Spleen (tissue), 11 donors: ENCODE measurements around the gene PRR7. TPM values are rescaled to one million over a fixed set of nuclear protein-coding genes. Genes with fewer than 3 reads are reported as not detected.

ENCODE experiments used
- DNase-seq: peaks from one replicate; pipeline ENCODE4 v3.0.0-alpha.2; 2020
- H3K27ac ChIP-seq, 8 donors: fragments of 200-600 bp; sonication (generic) in 7 of 8; 1 replicate in 4 of 8; 2 replicates in 4 of 8; pipeline versions ENCODE4 v1.5.0 to v1.8.0; 2016 to 2021; ENCODE audit warnings: inconsistent platforms in 4 of 8, mild to moderate bottlenecking in 4 of 8, moderate library complexity in 1 of 8
- H3K27me3 ChIP-seq, 7 donors: fragments of 200-600 bp; sonication (generic) in 6 of 7; replicated peaks in 1 of 7; 1 replicate in 4 of 7; 2 replicates in 3 of 7; pipeline versions ENCODE4 v1.5.0 to v1.8.0; 2016 to 2021; ENCODE audit warnings: inconsistent platforms in 3 of 7, mild to moderate bottlenecking in 1 of 7
- H3K36me3 ChIP-seq, 6 donors: fragments of 200-600 bp; sonication (generic) in 5 of 6; 1 replicate in 4 of 6; 2 replicates in 2 of 6; pipeline versions ENCODE4 v1.5.0 to v1.8.0; 2016 to 2021; ENCODE audit warnings: inconsistent platforms in 2 of 6
- H3K4me1 ChIP-seq, 6 donors: fragments of 200-600 bp; sonication (generic) in 5 of 6; 1 replicate in 3 of 6; 2 replicates in 3 of 6; pipeline versions ENCODE4 v1.5.0 to v1.8.0; 2016 to 2021; ENCODE audit warnings: inconsistent platforms in 3 of 6
- H3K4me3 ChIP-seq, 8 donors: fragments of 200-600 bp; sonication (generic) in 7 of 8; 1 replicate in 4 of 8; 2 replicates in 4 of 8; pipeline versions ENCODE4 v1.5.0 to v1.8.0; 2016 to 2021; ENCODE audit warnings: inconsistent platforms in 4 of 8, mild to moderate bottlenecking in 4 of 8, moderate library complexity in 2 of 8
- H3K9me3 ChIP-seq, 8 donors: fragments of 200-600 bp; sonication (generic) in 7 of 8; 1 replicate in 4 of 8; 2 replicates in 4 of 8; pipeline versions ENCODE4 v1.5.0 to v1.8.0; 2016 to 2021; ENCODE audit warnings: inconsistent platforms in 4 of 8
- POLR2A ChIP-seq, 3 donors: fragments of 450-650 bp; IDR thresholded peaks; one replicate each; pipeline ENCODE4 v1.5.1; 2017; ENCODE audit warnings: antibody characterized with exemption in 3 of 3, mild to moderate bottlenecking in 1 of 3
- POLR2AphosphoS5 ChIP-seq, 3 donors: sonication (generic); formaldehyde crosslinking; IDR thresholded peaks; one replicate each; pipeline ENCODE4 v1.5.1; 2017; ENCODE audit warnings: antibody characterized with exemption in 3 of 3
- WGBS, 5 donors: extraction: QIAGEN DNeasy Blood & Tissue Kit in 3 of 5; methylation state at CpG; one replicate each; pipeline versions ENCODE4 v1.1.5 to v1.1.7; 2013 to 2018; 5-methylcytosine and 5-hydroxymethylcytosine counted together
- intact Hi-C: fragments of 100-400 bp; cut with DNase I; formaldehyde crosslinking; loops from one replicate; pipeline ENCODE4 v1.15.0; 2023; ENCODE audit warnings: low total_unique reads
- polyA plus RNA-seq, 3 donors: library from polyadenylated mRNA; stranded (reverse); fragments of 200-250 nt; gene quantifications; one replicate each; pipeline ENCODE4 v1.2.1, GENCODE V29; 2013
- total RNA-seq, 7 donors: library from RNA; depleted of rRNA in 3 of 7; stranded (reverse); fragments of >200 nt in 3 of 7; fragmentation: NEBNext Ultra II Directional in 4 of 7; extraction: Animal tissue kit (Norgen Biotek cat#: 25700) in 4 of 7; gene quantifications; one replicate each; pipeline versions ENCODE4 v1.1.0 to v1.2.1, GENCODE V29; 2016 to 2021
- TF ChIP-seq, protein P1 (sequence below), 11 experiments: fragments of 200-600 bp in 7 of 11; fragments of 450-650 bp in 4 of 11; sonication (generic) in 4 of 11; IDR thresholded peaks in 8 of 11; conservative IDR thresholded peaks in 3 of 11; 1 replicate in 7 of 11; 2 replicates in 4 of 11; pipeline versions ENCODE4 v1.4.0 to v1.8.0; 2016 to 2021; ENCODE audit warnings: antibody characterized with exemption in 11 of 11, inconsistent platforms in 4 of 11, mild to moderate bottlenecking in 1 of 11
- donor health status: healthy with polysubstance abuse.
- donor health status: DM: no; HTN: no; CAD: no; lungs with moderate emphysema.
- donor health status: DM: no; HTN: no; CAD: no.
- donor health status: Bipolar disorder and iron deficiency.
- donor health status: healthy.
- donor health status: DM: no; HTN: no; CAD: no.
- donor health status: DM: yes; HTN: yes; CAD: no.

The PRR7 gene
- total and polyA plus RNA-seq, 10 donors: 1.7 to 5.7 (median 4.6) TPM; not detected in 1

DNA sequence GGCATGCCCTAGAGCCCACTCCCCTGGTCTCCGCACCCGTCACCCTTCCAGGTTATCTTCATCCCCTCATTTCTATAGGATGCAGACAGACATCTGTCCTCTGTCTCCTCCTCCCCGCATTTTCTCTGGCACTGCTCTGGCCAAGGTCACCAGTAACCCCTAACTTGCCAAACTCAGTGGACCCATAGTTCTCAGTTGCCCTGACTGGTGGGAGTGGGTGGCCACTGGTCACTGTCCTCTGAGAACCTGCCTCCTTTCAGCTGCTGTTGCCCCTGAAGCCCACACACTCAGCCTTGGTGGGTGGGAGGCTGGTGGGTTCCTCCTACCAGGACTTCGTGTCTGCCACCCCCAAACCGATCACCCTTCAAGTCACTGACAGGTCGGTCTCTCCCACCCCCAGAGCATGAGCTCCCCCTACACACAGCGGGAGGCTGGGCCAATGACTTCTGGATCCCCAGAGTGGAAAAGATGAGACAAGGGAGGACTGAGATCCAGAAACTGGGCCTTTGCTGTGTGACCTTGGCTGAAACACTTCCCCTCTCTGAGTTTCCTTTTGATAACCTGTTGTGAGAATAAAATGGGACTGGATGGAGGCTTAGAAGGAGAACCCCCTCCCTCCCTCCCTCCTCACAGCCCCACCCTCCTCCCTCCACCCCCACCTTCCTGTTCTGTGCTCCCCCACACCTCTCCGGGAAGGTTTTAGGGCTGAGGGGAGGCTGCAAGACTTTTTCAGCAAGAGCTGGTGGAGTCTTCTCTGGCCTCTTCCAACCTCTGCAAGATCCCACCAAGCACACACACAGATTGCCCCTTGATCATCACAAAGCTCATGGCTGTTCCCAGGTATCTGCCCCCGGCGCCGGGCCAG lies 29.2 kb downstream of the PRR7 start:
- Histone ChIP-seq H3K27me3 (peaks cover 0 to 32% (median 10%) of the 10 kb centered on the region in 7 donors), H3K36me3 (no peaks in the 10 kb centered on the region), H3K4me3 (no peak overlapping the region), H3K4me1 (peaks cover 19 to 94% (median 76%) of the 10 kb centered on the region in 6 donors), H3K9me3 (no peaks in the 10 kb centered on the region), H3K27ac (peak overlapping the region in 1 of 8 donors; percentile 21)
- 59 to 70% (median 67%) methylated on average over 11 of the region's 11 CpGs for WGBS, 5 donors
- no peak for TF ChIP-seq POLR2AphosphoS5 (IDR thresholded peaks at IDR 0.05)
- TF ChIP-seq POLR2A (IDR thresholded peaks at IDR 0.05): no peak
- TF ChIP-seq, protein P1, sequence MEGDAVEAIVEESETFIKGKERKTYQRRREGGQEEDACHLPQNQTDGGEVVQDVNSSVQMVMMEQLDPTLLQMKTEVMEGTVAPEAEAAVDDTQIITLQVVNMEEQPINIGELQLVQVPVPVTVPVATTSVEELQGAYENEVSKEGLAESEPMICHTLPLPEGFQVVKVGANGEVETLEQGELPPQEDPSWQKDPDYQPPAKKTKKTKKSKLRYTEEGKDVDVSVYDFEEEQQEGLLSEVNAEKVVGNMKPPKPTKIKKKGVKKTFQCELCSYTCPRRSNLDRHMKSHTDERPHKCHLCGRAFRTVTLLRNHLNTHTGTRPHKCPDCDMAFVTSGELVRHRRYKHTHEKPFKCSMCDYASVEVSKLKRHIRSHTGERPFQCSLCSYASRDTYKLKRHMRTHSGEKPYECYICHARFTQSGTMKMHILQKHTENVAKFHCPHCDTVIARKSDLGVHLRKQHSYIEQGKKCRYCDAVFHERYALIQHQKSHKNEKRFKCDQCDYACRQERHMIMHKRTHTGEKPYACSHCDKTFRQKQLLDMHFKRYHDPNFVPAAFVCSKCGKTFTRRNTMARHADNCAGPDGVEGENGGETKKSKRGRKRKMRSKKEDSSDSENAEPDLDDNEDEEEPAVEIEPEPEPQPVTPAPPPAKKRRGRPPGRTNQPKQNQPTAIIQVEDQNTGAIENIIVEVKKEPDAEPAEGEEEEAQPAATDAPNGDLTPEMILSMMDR (IDR thresholded peaks at IDR 0.05 in 8 of 11, conservative IDR thresholded peaks at IDR 0.05 in 3 of 11): no peak
- intact Hi-C loops: no loop called here
- no peak for DNase-seq

DNA sequence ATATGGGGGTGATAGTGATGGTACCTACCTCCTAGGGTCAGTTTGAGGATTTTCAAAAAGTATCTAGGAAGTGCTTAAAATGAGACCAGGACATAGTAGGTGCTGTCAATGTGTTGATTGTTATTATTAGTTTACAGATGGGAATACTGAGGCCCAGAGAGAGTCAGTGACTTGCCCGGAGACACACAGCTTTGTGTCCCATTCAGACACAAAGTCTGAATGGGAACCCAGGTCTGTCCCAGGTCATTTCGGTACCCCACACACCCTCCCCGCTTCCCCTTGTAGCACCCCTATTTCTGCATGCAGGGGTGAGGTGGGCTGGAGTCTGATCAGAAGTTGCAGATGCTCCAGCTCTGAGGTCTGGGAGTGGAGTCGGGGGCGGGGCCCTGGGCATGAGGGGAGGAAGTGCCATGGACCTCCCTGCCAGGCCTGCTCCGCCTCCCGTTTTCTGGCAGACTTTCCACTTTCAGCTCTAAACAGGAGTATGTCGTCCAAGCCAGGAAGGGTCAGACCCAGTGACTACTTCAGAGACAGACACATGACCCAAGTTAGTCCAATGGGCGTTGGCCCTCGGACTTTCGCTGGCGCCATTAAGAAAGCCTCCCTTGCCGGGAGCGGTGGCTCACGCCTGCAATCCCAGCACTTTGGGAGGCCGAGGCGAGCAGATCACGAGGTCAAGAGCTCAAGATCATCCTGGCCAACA lies 30.1 kb downstream of the PRR7 start:
- WGBS, 5 donors: 62 to 81% (median 77%) methylated on average over 17 to 18 of the region's 18 CpGs
- peak overlapping the region in 4 of 8 donors; percentile 23 to 51 (median 40) for H3K27ac ChIP-seq
- peaks cover 0 to 7% (median 0%) of the 10 kb centered on the region in 6 donors for H3K36me3 ChIP-seq
- H3K27me3 ChIP-seq: peaks cover 0 to 32% (median 10%) of the 10 kb centered on the region in 7 donors
- TF ChIP-seq, protein P1 (IDR thresholded peaks at IDR 0.05 in 8 of 11, conservative IDR thresholded peaks at IDR 0.05 in 3 of 11): no peak
- TF ChIP-seq POLR2AphosphoS5 (IDR thresholded peaks at IDR 0.05): peak; percentile 55 to 77 (median 61)
- intact Hi-C loops: no loop called here
- no peak overlapping the region for H3K4me3 ChIP-seq
- no peaks in the 10 kb centered on the region for H3K9me3 ChIP-seq
- H3K4me1 ChIP-seq: peaks cover 19 to 91% (median 72%) of the 10 kb centered on the region in 6 donors
- no peak for DNase-seq

DNA sequence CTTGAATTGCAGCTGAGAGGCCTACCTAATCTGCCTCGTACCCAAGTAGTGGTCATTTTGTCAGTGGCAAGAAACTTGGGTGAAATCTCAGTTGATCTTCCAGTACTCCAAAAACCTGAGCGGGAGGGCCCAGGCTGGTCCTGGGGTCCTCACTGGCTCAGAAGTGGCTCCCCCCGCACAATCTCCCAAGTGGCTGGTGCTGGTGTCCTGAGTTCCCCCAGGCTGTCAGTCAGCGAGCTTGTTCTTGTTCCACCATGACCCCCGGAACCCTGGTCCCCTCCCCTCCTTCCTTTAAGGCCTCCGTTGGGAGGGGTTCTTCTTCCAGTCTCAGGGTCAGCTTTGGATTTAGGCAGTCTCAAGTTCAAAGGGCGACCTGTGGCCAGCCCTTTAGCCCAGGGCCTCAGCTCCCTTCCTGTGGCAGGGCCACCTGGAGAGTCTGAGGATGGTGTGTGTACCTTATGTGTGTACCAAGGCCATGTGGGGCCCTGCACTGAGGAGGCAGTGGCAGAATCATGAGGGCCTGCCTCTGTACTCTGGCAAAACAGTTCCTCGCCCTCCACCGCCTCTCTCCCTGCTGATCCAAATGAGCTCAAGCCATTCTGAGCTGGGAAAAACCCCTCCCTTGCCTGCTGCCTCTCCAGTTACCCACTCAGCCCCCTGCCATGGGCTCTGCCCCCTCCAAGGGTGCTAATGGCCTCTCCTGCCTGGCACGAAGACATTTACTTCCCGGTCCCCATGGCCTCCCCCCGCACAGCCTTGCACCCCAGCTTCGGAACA lies 31.3 kb downstream of the PRR7 start:
- H3K27ac ChIP-seq: peak overlapping the region in 3 of 8 donors; percentile 51 to 75 (median 64)
- no peak overlapping the region for H3K4me3 ChIP-seq
- 90 to 95% (median 93%) methylated on average over 13 of the region's 13 CpGs for WGBS, 5 donors
- H3K27me3 ChIP-seq: peaks cover 0 to 20% (median under 1%) of the 10 kb centered on the region in 7 donors
- peaks cover 16 to 79% (median 60%) of the 10 kb centered on the region in 6 donors for H3K4me1 ChIP-seq
- TF ChIP-seq POLR2A (IDR thresholded peaks at IDR 0.05) (no peak), POLR2AphosphoS5 (IDR thresholded peaks at IDR 0.05) (no peak)
- TF ChIP-seq, protein P1 (IDR thresholded peaks at IDR 0.05 in 8 of 11, conservative IDR thresholded peaks at IDR 0.05 in 3 of 11): no peak
- peaks cover 0 to 19% (median 0%) of the 10 kb centered on the region in 6 donors for H3K36me3 ChIP-seq
- intact Hi-C loops: no loop called here
- no peak for DNase-seq
- no peaks in the 10 kb centered on the region for H3K9me3 ChIP-seq
